ENCODE results near the gene C2orf42.
A peak's percentile ranks its signal among the peaks of the same experiment; 100 is the strongest.
"Not testable (repeated sequence)": the region's sequence is repeated elsewhere in the genome, so short reads cannot be mapped to it uniquely, and the experiment has no call there.

Gene C2orf42

GRCh38 chr2:70169654-70170245, 21.1 kb downstream of the C2orf42 start:
- DNase-seq (ENCODE audit: low read depth) = not testable (repeated sequence)

DNA sequence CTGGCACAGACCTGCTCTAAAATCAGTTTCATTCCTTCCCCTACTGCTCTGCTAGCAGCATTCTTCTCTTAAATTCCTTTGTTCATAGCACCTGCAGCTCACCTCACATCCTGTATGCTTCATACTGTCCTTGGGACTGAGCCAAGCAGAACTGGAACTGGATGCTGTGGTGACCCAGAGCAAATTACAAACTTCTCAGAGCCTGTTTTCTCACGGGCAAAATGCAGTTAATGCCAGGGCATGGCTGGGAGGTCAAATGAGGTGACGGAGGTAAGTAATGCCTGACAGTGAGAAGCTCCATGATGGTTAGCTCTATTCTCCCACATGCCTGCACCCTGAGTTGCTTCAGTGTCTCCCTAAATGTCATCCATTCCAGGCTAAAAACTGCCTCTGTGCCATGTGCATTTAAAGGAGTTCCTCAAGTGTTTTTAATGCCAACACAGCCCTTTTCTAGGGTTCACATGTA, 29.7 kb downstream of the C2orf42 start:
- DNase-seq (ENCODE audit: low read depth) = no peak

DNA sequence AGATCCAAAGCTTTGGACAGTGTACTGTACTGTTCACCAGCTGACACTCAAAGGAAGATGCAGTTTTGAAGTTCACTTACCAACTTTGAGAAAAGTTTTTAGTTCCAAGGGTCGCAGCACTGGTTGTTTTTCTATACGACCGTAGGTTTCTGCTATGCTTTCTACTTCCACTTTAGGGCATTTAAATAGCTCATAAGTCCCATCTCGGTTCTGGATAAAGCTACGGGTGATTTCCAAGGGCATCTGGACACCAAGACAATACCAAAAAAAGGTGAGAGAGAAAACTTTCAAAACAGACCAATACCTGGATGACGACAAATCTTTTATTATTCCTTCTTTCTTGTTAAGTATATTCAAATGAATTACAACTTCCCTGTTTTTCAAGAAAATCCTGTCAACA, 30.3 kb downstream of the C2orf42 start:
- DNase-seq (ENCODE audit: low read depth) = no peak

DNA sequence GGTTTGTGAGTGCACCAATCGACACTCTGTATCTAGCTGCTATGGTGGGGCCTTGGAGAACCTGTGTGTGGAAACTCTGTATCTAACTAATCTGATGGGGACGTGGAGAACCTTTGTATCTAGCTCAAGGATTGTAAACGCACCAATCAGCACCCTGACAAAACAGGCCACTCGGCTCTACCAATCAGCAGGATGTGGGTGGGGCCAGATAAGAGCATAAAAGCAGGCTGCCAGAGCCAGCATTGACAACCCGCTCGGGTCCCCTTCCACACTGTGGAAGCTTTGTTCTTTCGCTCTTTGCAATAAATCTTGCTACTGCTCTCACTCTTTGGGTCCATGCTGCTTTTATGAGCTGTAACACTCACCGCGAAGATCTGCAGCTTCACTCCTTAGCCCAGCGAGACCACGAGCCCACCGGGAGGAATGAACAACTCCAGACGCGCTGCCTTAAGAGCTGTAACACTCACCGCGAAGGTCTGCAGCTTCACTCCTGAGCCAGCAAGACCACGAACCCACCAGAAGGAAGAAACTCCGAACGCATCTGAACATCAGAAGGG, 41.6 kb downstream of the C2orf42 start:
- DNase-seq (ENCODE audit: low read depth) = not testable (repeated sequence)

- DNase-seq (ENCODE audit: low read depth) = not testable (repeated sequence)
These were observed 42.5 kb downstream of the C2orf42 start for GRCh38 chr2:70148211-70148760.

DNA sequence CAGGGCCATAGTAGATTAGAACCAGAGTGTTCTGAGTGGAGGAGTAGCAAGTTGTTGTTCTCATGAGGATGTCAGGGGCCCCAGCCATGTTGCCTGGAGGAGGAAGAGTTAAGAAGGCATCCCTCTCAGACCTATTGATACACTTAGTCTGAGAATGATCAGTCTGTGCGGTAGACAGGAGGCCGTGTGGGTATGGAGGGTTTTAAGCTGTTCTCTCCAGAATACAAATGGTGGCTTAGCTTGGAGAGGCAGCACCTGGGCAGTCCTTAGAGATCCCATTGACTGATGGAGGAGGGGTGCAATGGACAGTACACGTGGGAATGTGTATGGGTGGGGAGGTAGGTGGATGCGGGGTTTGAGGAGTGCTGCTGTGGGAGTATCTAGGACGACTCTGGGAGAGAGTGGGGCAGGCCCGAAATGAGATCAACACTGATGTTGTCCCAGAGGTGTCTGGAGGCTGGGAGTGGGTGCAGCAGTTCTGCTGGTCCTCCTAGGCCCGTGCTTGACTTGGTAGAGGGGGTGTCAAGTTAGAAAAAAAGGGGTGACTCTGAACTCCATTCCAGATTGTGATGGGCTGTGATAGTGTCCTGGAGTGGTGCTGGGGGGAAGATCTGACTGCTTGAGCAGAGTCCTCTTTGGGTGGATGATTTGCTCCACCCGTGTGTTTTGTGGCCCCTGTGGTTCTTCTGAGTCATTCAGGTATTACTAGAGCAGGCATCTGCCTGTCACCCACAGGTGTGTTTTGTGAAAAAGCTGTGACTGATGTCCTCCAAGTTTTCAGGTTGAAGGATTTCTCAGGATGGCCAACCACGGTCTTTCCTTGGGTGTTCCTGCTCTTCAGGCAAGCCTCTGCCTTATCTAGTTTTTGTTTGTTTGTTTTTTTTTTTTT, 44.7 kb downstream of the C2orf42 start:
- DNase-seq (ENCODE audit: low read depth) = no peak

DNA sequence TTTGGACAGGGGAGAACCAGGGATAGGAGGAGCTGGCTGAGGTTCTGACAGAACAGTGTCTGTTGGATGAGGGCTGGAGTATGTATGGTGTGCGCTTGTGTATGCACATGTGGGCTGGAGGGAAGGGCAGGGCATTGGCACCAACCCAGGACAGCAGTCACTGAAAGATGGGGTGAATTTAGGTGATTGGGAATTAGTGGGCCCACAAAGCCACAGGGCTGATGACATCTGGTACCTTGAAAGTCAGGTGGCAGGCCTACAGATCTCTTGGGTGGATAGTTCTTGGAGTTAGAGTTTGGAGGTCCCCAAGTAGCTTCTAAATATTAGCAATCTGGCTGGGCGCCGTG, 45.7 kb downstream of the C2orf42 start:
- no peak for DNase-seq (ENCODE audit: low read depth)

DNA sequence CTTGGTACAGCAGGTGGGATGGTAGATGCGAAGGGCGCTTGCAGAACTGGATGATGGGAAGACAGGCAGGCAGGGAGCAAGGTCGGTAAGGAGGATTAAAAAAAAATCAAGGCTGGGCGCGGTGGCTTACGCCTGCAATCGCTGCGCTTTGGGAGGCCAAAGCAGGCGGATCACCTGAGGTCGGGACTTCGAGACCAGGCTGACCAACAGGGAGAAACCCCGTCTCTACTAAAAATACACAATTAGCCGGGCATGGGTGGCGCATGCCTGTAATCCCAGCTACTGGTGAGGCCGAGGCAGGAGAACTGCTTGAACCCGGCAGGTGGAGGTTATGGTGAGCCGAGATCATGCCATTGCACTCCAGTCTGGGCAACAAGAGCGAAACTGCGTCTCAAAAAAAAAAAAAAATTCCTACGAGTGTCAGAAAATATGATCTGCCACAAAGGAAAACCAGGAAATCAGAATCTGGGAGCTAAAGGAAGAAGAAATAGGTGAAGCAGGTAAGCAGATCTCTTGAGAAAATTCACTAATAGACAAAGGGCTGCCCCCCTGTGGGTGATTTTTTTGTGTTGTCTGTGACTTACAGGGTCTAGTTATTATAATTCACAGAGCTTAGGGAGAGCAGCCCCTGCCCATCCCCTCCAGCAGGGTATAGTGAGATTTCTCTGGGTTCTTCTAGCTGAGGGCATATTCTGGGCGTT, 46.2 kb downstream of the C2orf42 start:
- DNase-seq (ENCODE audit: low read depth) = no peak

DNA sequence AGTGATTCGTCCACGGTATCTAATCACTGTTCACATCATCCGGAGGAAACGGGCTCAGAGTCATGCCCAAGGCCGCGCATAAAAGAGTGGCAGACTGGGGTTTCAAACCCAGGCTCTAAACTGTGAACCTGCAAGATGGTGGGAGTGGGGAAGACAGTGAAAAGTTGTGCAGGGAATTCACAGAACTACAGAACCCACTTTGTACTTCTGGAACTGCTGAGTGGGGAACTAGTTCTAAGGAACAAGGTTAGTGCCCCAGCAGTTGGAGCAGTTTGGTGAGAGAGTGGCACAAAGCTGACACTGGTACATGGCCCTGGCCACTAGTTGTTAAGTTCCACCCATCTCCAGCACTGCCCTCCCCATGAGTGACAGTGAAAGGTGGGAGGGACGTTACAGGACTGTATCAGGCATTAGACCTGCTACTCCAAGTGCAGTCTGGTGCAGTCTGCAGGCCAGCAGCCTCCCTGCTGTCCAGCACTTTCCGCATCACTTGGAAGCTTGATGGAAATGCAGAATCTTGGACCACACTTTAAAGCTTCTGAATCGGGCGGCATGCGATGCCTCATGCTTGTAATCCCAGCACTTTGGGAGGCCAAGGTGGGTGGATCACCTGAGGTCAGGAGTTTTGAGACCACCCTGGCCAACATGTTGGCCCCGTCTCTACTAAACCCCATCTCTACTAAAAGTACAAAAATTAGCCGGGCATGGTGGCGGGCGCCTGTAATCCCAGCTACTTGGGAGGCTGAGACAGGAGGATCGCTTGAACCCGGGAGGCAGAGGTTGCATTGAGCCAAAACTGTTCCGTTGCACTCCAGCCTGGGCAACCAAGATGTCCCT, 47.3 kb downstream of the C2orf42 start:
- DNase-seq (ENCODE audit: low read depth) = no peak

GRCh38 chr2:70142590-70143313, 48.1 kb downstream of the C2orf42 start:
- DNase-seq (ENCODE audit: low read depth) = peak; percentile 99

DNA sequence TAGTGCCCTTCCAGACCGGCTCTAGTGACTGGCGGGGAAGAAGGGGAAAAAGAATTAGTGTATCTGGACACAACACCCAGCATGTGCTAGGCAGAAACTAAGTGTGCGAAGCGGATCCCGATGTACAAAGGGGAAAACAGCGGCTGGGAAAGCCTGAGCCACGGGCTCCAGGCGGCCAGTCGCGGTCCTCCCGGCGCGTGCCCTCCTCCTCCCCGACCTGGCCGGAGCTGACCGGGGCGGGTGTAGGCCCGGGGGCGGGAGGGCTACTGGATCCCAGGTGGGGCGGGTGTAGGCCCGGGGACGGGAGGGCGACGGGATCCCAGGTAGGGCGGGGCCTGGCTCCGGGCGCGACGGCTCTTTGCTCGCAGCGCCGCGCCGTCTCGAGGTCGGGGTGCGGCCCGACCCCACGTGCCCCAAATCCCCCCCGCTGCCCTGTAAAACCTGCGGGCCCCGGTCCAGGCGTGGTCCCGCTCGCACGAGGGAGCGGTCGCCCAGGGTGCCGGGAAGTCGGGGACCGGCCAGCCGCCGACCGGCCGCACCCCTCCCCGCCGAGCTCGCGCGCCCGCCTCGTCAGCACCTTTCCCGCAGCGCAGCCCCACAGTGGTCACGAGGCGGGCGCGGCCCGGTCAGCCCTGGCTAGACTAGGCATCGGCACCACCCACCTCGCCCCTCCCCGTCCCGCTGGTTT, 48.8 kb downstream of the C2orf42 start:
- DNase-seq (ENCODE audit: low read depth) = no peak

- no peak for DNase-seq (ENCODE audit: low read depth)
These were observed 49.5 kb downstream of the C2orf42 start for GRCh38 chr2:70141212-70141901.

GRCh38 chr2:70140791-70141211, 50.0 kb downstream of the C2orf42 start:
- no peak for DNase-seq (ENCODE audit: low read depth)

GRCh38 chr2:70134323-70134983, 56.4 kb downstream of the C2orf42 start:
- DNase-seq (ENCODE audit: low read depth) = not testable (repeated sequence)

DNA sequence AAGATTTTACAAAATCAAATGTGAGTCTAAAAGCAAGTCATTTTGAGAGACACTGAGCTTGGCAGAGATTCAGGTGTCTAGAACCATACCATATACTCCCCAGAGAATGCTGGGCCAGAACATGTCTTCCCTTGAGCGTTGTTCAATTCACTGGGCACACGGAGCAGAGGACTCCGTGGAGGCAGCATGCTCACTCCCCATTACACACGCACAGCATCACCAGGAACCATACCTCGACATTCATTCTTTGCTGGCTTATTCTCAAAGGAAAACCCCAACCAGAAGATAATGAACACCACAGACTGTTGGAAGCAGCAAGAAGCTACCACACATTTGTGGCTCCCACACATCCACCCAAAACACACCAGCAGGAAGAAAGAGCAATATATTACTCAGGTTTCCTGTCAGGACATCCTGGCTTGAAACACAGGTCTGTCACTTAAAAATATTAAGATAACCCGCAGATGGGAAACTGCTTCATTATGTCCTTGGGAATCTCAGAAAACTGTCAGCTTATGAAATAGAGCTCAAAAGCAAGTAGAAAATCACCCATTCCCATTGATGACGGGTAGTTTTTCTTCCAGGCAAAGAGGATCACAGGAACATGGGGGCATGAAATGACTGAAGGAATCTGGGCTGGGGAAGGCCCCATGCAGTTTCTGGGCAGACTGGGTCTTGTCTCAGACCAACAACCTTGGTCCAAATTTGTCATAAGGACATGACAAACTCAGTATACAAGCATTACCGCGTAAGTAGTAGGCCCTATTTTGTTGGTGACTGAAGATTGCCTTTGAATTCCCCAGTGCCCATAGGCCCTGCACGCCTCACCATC, 57.1 kb downstream of the C2orf42 start:
- no peak for DNase-seq (ENCODE audit: low read depth)

DNA sequence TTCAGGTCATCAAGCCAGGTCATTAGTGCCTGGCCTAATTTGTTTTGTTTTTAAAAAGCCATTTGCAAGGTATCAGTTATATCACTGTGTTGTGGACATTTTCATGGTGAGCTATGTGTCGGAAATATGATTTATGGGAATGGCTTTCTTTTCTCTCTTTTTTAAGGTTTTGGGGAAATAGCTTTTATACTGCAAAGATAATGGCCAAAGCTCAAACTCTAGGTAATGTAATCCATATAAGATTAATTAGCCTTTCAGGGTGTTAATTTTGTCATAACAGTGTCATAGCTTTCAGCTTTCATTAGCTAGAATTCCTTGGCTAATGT, 57.7 kb downstream of the C2orf42 start:
- no peak for DNase-seq (ENCODE audit: low read depth)

DNA sequence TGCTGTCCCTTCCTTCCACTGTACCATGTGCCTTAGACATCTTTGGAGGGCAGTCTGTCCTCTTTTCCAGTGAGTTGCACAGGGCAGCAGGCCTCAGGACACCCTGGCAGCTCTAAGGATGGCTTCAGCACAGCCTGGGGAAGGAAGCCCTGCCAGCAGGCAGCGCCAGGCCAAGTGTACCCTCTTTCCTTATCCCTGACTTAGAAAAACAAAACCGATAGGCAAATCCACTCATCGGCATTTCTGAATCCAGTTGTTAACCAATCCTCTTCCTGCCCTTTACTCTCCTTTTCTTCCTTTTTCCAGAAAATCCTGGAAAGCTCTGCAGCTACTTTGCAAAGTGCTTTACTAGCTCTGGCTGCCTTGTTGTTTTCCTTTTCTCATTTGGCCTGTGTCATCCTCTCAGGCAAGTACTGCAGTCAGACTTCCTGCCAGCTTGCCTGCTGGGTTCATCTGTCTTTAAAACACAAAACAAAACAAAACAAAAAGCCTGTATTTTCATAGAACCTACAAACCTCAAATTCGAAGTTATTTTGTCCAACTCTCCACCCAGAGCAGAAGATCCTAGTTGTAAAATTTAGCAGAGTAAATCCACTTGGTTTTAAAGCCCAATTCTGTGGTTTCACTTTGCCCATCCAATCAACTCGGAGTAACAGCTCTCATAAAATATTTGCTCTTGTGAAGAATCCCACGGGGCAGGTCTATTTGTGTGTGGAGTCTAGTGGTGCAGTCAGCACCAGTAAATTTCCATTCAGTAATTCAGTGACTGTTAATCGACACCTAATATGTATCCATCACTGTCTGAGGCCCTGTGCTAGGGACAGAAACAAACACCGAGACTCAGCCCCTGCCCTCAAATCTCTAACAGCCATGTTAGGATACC, 58.3 kb downstream of the C2orf42 start:
- DNase-seq (ENCODE audit: low read depth) = peak; percentile 42
